Islet of Langerhans (tissue), 1 donor: ENCODE data around the gene BAIAP2L1.

Source experiments
- FAIRE-seq: peaks from one replicate; lab custom pipeline; 2011; peaks lifted over from hg19 to GRCh38; lab: Jason Lieb, UNC

BAIAP2L1 gene

GRCh38 chr7:98267303-98267702 lies 133.6 kb downstream of the BAIAP2L1 start:
- FAIRE-seq, result no peak

GRCh38 chr7:98266840-98267239 lies 134.1 kb downstream of the BAIAP2L1 start:
- FAIRE-seq, result no peak

GRCh38 chr7:98265841-98266271 lies 135.0 kb downstream of the BAIAP2L1 start:
- no peak for FAIRE-seq

- FAIRE-seq, result no peak
Observed at GRCh38 chr7:98257701-98258100, 143.2 kb downstream of the BAIAP2L1 start.

- no peak for FAIRE-seq
Observed at GRCh38 chr7:98256431-98256830, 144.5 kb downstream of the BAIAP2L1 start.

- FAIRE-seq, result no peak
Observed at GRCh38 chr7:98254951-98255610, 145.8 kb downstream of the BAIAP2L1 start.

GRCh38 chr7:98254516-98254915 lies 146.4 kb downstream of the BAIAP2L1 start:
- FAIRE-seq, result no peak

GRCh38 chr7:98252425-98253054 lies 148.3 kb downstream of the BAIAP2L1 start:
- FAIRE-seq, result no peak

GRCh38 chr7:98251601-98252424 lies 149.1 kb downstream of the BAIAP2L1 start, which contains the start of gene TECPR1:
Gene TECPR1 (minus strand): TSS chr7:98252232. CDS start chr7:98246146, 6,086 bp downstream.
- FAIRE-seq, result no peak

GRCh38 chr7:98251231-98251600 lies 149.7 kb downstream of the BAIAP2L1 start:
- FAIRE-seq, result no peak

- FAIRE-seq, result no peak
Observed at GRCh38 chr7:98250789-98251188, 150.1 kb downstream of the BAIAP2L1 start.

GRCh38 chr7:98249106-98249505 lies 151.8 kb downstream of the BAIAP2L1 start:
- no peak for FAIRE-seq

- no peak for FAIRE-seq
Observed at GRCh38 chr7:98248156-98248555, 152.7 kb downstream of the BAIAP2L1 start.

- FAIRE-seq, result no peak
Observed at GRCh38 chr7:98244871-98245270, 156.0 kb downstream of the BAIAP2L1 start.

GRCh38 chr7:98242934-98243333 lies 158.0 kb downstream of the BAIAP2L1 start:
- FAIRE-seq, result no peak

GRCh38 chr7:98242342-98242741 lies 158.5 kb downstream of the BAIAP2L1 start:
- no peak for FAIRE-seq

- no peak for FAIRE-seq
Observed at GRCh38 chr7:98241674-98242241, 159.1 kb downstream of the BAIAP2L1 start.
